ENCODE data around the gene HS6ST3.

HS6ST3 gene

GRCh38 chr13:96825653-96826052 is 735.7 kb downstream of the HS6ST3 start:
- no peak overlapping the region for H3K4me3 ChIP-seq (ENCODE audit: low read depth, low read length, poor library complexity, severe bottlenecking)
- no peak overlapping the region for H3K9ac ChIP-seq (ENCODE audit: low read length)
- no peaks in the 10 kb centered on the region for H3K9me2 ChIP-seq (ENCODE audit: low read depth, low read length)
- no peaks in the 10 kb centered on the region for H3F3A ChIP-seq (ENCODE audit: insufficient read depth, low read length)
- H3K79me2 ChIP-seq (ENCODE audit: insufficient read depth, low read length), result no peaks in the 10 kb centered on the region
- no peaks in the 10 kb centered on the region for H4K20me1 ChIP-seq (ENCODE audit: insufficient read depth, low read length)
- no peak overlapping the region for H3K4me2 ChIP-seq (ENCODE audit: low read length)
- TF ChIP-seq CTCF (IDR thresholded peaks at IDR 0.05; ENCODE audit: low read length) (no peak), EZH2 (IDR thresholded peaks at IDR 0.05; ENCODE audit: borderline replicate concordance, low read length) (no peak)
- no peak overlapping the region for H2AFZ ChIP-seq (ENCODE audit: low read length)
- no peaks in the 10 kb centered on the region for H3K27me3 ChIP-seq (ENCODE audit: insufficient read depth, low read length)
- H3K36me3 ChIP-seq (ENCODE audit: insufficient read depth, low read length), result no peaks in the 10 kb centered on the region
- H3K27ac ChIP-seq (ENCODE audit: low read depth, low read length, poor library complexity, severe bottlenecking), result no peak overlapping the region
- no peaks in the 10 kb centered on the region for H3K4me1 ChIP-seq (ENCODE audit: insufficient read depth, low read length, severe bottlenecking)
- no peaks in the 10 kb centered on the region for H3K9me3 ChIP-seq (ENCODE audit: low read length)

- TF ChIP-seq EZH2 (IDR thresholded peaks at IDR 0.05; ENCODE audit: borderline replicate concordance, low read length) (no peak), CTCF (IDR thresholded peaks at IDR 0.05; ENCODE audit: low read length) (no peak)
- Histone ChIP-seq H3K36me3 (ENCODE audit: insufficient read depth, low read length) (no peaks in the 10 kb centered on the region), H3K4me2 (ENCODE audit: low read length) (no peak overlapping the region), H4K20me1 (ENCODE audit: insufficient read depth, low read length) (no peaks in the 10 kb centered on the region), H3K9me3 (ENCODE audit: low read length) (no peaks in the 10 kb centered on the region), H2AFZ (ENCODE audit: low read length) (no peak overlapping the region), H3K9ac (ENCODE audit: low read length) (no peak overlapping the region), H3K27ac (ENCODE audit: low read depth, low read length, poor library complexity, severe bottlenecking) (no peak overlapping the region), H3K4me1 (ENCODE audit: insufficient read depth, low read length, severe bottlenecking) (no peaks in the 10 kb centered on the region), H3K79me2 (ENCODE audit: insufficient read depth, low read length) (no peaks in the 10 kb centered on the region), H3F3A (ENCODE audit: insufficient read depth, low read length) (no peaks in the 10 kb centered on the region), H3K4me3 (ENCODE audit: low read depth, low read length, poor library complexity, severe bottlenecking) (no peak overlapping the region), H3K27me3 (ENCODE audit: insufficient read depth, low read length) (no peaks in the 10 kb centered on the region; the same call in none of the 2 replicates), H3K9me2 (ENCODE audit: low read depth, low read length) (no peaks in the 10 kb centered on the region)
Observed at GRCh38 chr13:96834626-96835025, 744.7 kb downstream of the HS6ST3 start.

GRCh38 chr13:96835546-96835945 is 745.6 kb downstream of the HS6ST3 start:
- H3K4me3 ChIP-seq (ENCODE audit: low read depth, low read length, poor library complexity, severe bottlenecking), result no peak overlapping the region
- no peaks in the 10 kb centered on the region for H3K9me2 ChIP-seq (ENCODE audit: low read depth, low read length)
- H2AFZ ChIP-seq (ENCODE audit: low read length), result no peak overlapping the region
- no peaks in the 10 kb centered on the region for H3F3A ChIP-seq (ENCODE audit: insufficient read depth, low read length)
- no peaks in the 10 kb centered on the region for H4K20me1 ChIP-seq (ENCODE audit: insufficient read depth, low read length)
- TF ChIP-seq CTCF (IDR thresholded peaks at IDR 0.05; ENCODE audit: low read length) (no peak), EZH2 (IDR thresholded peaks at IDR 0.05; ENCODE audit: borderline replicate concordance, low read length) (no peak)
- no peak overlapping the region for H3K27ac ChIP-seq (ENCODE audit: low read depth, low read length, poor library complexity, severe bottlenecking)
- H3K9ac ChIP-seq (ENCODE audit: low read length), result no peak overlapping the region
- H3K4me1 ChIP-seq (ENCODE audit: insufficient read depth, low read length, severe bottlenecking), result no peaks in the 10 kb centered on the region
- no peak overlapping the region for H3K4me2 ChIP-seq (ENCODE audit: low read length)
- H3K27me3 ChIP-seq (ENCODE audit: insufficient read depth, low read length), result no peaks in the 10 kb centered on the region; the same call in none of the 2 replicates
- no peaks in the 10 kb centered on the region for H3K79me2 ChIP-seq (ENCODE audit: insufficient read depth, low read length)
- H3K36me3 ChIP-seq (ENCODE audit: insufficient read depth, low read length), result no peaks in the 10 kb centered on the region
- H3K9me3 ChIP-seq (ENCODE audit: low read length), result no peaks in the 10 kb centered on the region

Data from OCI-LY1 (cell line).